Vagina (tissue), 2 donors: ENCODE data around the gene PTP4A1.

Experiments
- CTCF ChIP-seq, 3 experiments: fragments of 450-650 bp in 2 of 3; fragments of 200-600 bp in 1 of 3; sonication (generic) in 1 of 3; IDR thresholded peaks; one replicate each; pipeline ENCODE4 v1.5.1; 2017 to 2019; ENCODE audit warnings: antibody characterized with exemption in 3 of 3, mild to moderate bottlenecking in 2 of 3, moderate library complexity in 2 of 3
- POLR2A ChIP-seq, 2 donors: fragments of 450-650 bp; IDR thresholded peaks; one replicate each; pipeline ENCODE4 v1.6.1; 2017; ENCODE audit warnings: antibody characterized with exemption in 2 of 2, mild to moderate bottlenecking in 2 of 2, moderate library complexity in 2 of 2

- TF ChIP-seq CTCF (IDR thresholded peaks at IDR 0.05): no peak
- TF ChIP-seq POLR2A (IDR thresholded peaks at IDR 0.05): no peak
Measured at GRCh38 chr6:63567966-63568365, 4.3 kb upstream of the PTP4A1 start.
